ENCODE data around the gene PRKACB.

DNA sequence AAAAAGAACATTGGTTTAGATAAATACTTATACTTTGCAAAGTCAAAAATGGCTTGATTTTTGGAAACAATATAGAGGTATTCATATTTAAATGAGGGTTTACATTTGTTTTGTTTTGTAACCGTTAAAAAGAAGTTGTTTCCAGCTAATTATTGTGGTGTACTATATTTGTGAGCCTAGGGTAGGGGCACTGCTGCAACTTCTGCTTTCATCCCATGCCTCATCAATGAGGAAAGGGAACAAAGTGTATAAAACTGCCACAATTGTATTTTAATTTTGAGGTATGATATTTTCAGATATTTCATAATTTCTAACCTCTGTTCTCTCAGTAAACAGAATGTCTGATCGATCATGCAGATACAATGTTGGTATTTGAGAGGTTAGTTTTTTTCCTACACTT, 92.2 kb downstream of the PRKACB start:
- TF ChIP-seq NANOG (IDR thresholded peaks at IDR 0.05; ENCODE audit: borderline replicate concordance) (no peak), EZH2 (IDR thresholded peaks at IDR 0.05; ENCODE audit: low read depth, unreplicated experiment) (no peak)
- TF ChIP-seq, protein P1, sequence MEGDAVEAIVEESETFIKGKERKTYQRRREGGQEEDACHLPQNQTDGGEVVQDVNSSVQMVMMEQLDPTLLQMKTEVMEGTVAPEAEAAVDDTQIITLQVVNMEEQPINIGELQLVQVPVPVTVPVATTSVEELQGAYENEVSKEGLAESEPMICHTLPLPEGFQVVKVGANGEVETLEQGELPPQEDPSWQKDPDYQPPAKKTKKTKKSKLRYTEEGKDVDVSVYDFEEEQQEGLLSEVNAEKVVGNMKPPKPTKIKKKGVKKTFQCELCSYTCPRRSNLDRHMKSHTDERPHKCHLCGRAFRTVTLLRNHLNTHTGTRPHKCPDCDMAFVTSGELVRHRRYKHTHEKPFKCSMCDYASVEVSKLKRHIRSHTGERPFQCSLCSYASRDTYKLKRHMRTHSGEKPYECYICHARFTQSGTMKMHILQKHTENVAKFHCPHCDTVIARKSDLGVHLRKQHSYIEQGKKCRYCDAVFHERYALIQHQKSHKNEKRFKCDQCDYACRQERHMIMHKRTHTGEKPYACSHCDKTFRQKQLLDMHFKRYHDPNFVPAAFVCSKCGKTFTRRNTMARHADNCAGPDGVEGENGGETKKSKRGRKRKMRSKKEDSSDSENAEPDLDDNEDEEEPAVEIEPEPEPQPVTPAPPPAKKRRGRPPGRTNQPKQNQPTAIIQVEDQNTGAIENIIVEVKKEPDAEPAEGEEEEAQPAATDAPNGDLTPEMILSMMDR (conservative IDR thresholded peaks at IDR 0.05; ENCODE audit: low read depth in 2 of 2) = no peak

Measured in GM23338 (cell line).